Aorta (tissue), 5 donors: ENCODE measurements around the gene ZMIZ1. TPM values are rescaled to one million over a fixed set of nuclear protein-coding genes. Genes with fewer than 3 reads are reported as not detected.

ENCODE experiments used
- ATAC-seq: fragments of 200-7000 bp; cut with Tn5 transposase; one replicate; pipeline ENCODE4 v1.9.1; 2022; ENCODE audit warnings: moderate library complexity; ENCODE audit not compliant: low FRiP score
- DNase-seq, 2 donors: peaks; one replicate each; pipeline ENCODE4 v3.0.0-alpha.2; 2020
- H3K27ac ChIP-seq, 2 donors: one replicate each; pipeline ENCODE4 v1.5.1; 2013; ENCODE audit warnings: low read length in 2 of 2, mild to moderate bottlenecking in 2 of 2, moderate library complexity in 2 of 2, control low read depth in 1 of 2, inconsistent platforms in 1 of 2, low read depth in 1 of 2
- H3K27me3 ChIP-seq, 2 donors: one replicate each; pipeline ENCODE4 v1.6.1; 2013; ENCODE audit warnings: control low read depth in 1 of 2, low read length in 1 of 2, mild to moderate bottlenecking in 1 of 2, moderate library complexity in 1 of 2; ENCODE audit not compliant: insufficient read depth in 2 of 2, control insufficient read depth in 1 of 2
- H3K36me3 ChIP-seq, 2 donors: one replicate each; pipeline ENCODE4 v1.6.1; 2013; ENCODE audit warnings: control low read depth in 1 of 2, low read length in 1 of 2, mild to moderate bottlenecking in 1 of 2; ENCODE audit not compliant: insufficient read depth in 2 of 2, control insufficient read depth in 1 of 2
- H3K4me1 ChIP-seq, 2 donors: one replicate each; pipeline ENCODE4 v1.6.1; 2013; ENCODE audit warnings: low read length in 2 of 2, control low read depth in 1 of 2, mild to moderate bottlenecking in 1 of 2, moderate library complexity in 1 of 2; ENCODE audit not compliant: insufficient read depth in 2 of 2, control insufficient read depth in 1 of 2
- H3K4me3 ChIP-seq, 2 donors: one replicate each; pipeline ENCODE4 v1.5.1; 2013; ENCODE audit warnings: low read length in 2 of 2, control low read depth in 1 of 2, mild to moderate bottlenecking in 1 of 2
- H3K9me3 ChIP-seq: one replicate; pipeline ENCODE4 v1.6.1; 2013; ENCODE audit warnings: mild to moderate bottlenecking, low read length; ENCODE audit not compliant: control insufficient read depth
- WGBS, 2 donors: extraction: QIAGEN DNeasy Blood & Tissue Kit; methylation state at CpG; one replicate each; pipeline ENCODE4 v1.1.7; 2013; 5-methylcytosine and 5-hydroxymethylcytosine counted together
- intact Hi-C, 2 donors: fragments of 100-400 bp; cut with DNase I; formaldehyde crosslinking; loops; one replicate each; pipeline versions ENCODE4 v1.14.2 to v1.15.0; 2022
- polyA plus RNA-seq, 2 donors: library from polyadenylated mRNA; stranded (reverse); fragments of 200-250 nt; gene quantifications; one replicate each; pipeline ENCODE4 v1.2.3, GENCODE V29; 2013
- total RNA-seq, 2 donors: library from RNA; stranded (reverse); fragmentation: NEBNext Ultra II Directional; extraction: Animal tissue kit (Norgen Biotek cat#: 25700); gene quantifications; one replicate each; pipeline ENCODE4 v1.2.1, GENCODE V29; 2021
- donor health status: healthy with polysubstance abuse.
- donor health status: Bipolar disorder and iron deficiency.
- donor health status: DM: no; HTN: no; CAD: no.
- donor health status: DM: no; HTN: no; CAD: no.
- donor health status: DM: yes; HTN: yes; CAD: no.

Gene ZMIZ1
- total and polyA plus RNA-seq, 4 donors: 7.8 to 84.1 (median 28.2) TPM

DNA sequence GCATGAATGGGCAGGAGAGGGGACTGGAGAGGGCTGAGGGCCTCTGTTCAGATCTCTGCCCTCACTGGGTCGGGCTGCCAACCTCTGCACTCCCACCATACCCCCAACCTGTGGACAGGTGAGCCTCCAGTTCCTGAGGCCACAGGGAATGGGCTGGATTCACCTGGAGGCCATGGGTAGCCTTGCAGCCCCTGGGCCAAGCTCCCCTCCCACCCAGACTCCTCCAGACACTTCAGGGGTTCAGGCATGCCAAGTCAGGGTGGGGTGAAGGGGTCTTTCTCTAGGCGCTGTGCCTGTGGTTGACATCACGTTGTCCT, 80.5 kb downstream of the ZMIZ1 start:
- H3K4me3 ChIP-seq: no peak overlapping the region
- H3K27ac ChIP-seq: no peak overlapping the region
- intact Hi-C loops: no loop called here
- H3K36me3 ChIP-seq: no peaks in the 10 kb centered on the region
- H3K27me3 ChIP-seq: no peaks in the 10 kb centered on the region
- H3K4me1 ChIP-seq: peaks cover 0 to 11% of the 10 kb centered on the region in 2 donors
- ATAC-seq (no peak), DNase-seq (no peak)
- H3K9me3 ChIP-seq: no peaks in the 10 kb centered on the region
- 91 to 94% methylated on average over 3 of the region's 3 CpGs for WGBS, 2 donors

DNA sequence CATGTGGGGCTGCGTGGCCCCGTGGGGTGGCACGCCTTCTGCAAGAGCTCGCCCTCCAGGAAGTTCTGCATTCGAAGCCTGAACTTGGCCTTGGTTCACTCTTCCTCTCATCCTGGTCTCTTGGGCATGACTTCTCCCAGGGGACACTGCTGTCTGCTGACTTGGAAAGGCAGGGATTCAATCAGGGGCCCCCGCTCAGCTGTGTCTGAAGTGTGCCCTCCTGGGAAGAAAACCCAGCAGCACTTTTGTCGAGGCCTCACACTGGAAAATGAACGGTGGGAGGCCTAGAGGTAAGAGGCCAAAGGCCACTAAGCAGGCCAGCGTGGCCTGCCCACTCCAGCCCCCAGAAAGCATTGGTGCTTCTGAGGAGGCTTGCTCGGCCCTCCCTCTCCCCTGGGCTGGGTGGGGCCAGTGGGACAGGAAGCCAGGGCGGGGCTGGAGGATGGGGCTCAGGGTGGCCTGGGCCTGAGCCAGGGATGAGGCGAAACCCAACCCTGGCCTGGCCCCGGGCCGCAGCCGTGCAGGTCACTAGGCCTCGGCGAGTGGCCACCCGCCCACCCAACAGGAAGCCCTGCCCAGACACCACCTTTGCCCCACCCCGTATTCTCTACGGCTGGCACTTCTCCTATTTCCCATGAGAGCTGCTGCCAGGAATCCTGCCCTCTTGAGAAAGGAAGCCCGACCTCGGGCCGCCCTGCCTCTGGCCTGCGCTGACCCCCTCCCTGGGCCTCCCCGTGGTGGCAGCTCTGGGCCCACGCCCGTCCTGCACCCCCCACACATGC, 81.1 kb downstream of the ZMIZ1 start:
- WGBS, 2 donors: 69 to 72% methylated on average over 27 of the region's 27 CpGs
- ATAC-seq: peak; percentile 55

DNA sequence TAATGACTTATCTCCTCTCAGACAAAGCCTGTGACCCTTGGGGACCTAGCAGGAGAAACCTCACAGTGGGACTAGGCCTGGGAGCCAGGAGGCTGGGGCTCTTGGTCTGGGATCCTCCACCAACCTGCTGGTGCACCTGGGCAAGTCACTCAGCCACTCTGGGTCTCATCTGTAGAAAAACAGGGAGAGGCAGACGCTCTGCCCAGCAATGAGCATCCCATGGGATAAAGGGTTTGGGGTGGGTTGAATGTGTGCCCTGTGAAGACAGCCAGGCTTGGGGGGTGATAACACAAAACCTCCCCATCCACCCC, 81.6 kb downstream of the ZMIZ1 start:
- H3K27ac ChIP-seq: peak overlapping the region in 1 of 2 donors; percentile 0
- no peak overlapping the region for H3K4me3 ChIP-seq
- intact Hi-C loops: loop anchor here (5.0 kb wide), 3 partner anchors 38 to 78 kb away; no protein-coding TSS in a partner anchor
- 88 to 94% methylated on average over 1 of the region's 1 CpG for WGBS, 2 donors
- no peaks in the 10 kb centered on the region for H3K9me3 ChIP-seq
- H3K27me3 ChIP-seq: no peaks in the 10 kb centered on the region
- H3K4me1 ChIP-seq: peaks cover 0 to 11% of the 10 kb centered on the region in 2 donors
- H3K36me3 ChIP-seq: no peaks in the 10 kb centered on the region
- no peak for DNase-seq
- ATAC-seq: no peak

More for the DNA sequence above, 81.1 kb downstream of the ZMIZ1 start:
- H3K4me3 ChIP-seq: no peak overlapping the region
- peak; percentile 85 to 88 for DNase-seq
- H3K4me1 ChIP-seq: peaks cover 0 to 11% of the 10 kb centered on the region in 2 donors
- H3K36me3 ChIP-seq: no peaks in the 10 kb centered on the region
- peak overlapping the region in 1 of 2 donors; percentile 0 for H3K27ac ChIP-seq
- intact Hi-C loops: loop anchor here (5.0 kb wide), 3 partner anchors 38 to 78 kb away; no protein-coding TSS in a partner anchor
- H3K27me3 ChIP-seq: no peaks in the 10 kb centered on the region
- H3K9me3 ChIP-seq: no peaks in the 10 kb centered on the region

DNA sequence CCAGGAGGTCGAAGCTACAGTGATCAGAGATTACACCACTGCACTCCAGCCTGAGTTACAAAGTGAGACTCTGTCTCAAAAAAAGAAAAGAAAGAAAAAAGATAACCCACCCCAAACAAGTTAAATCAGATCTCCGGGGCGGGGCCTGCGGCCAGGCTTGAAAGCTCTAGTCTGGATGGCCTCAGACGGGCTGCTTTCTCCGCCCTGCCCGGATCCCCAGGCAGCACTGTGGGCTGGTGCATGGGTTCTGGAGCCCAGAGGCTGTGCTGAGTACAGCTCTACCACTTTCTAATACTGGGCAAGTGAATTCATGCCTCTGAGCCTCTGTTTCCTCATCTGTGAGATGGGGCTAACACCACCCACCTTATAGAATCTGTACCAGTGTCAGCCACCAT, 83.7 kb downstream of the ZMIZ1 start:
- WGBS, 2 donors: 93% methylated on average over 7 of the region's 7 CpGs
- intact Hi-C loops: loop anchor here (5.0 kb wide), 3 partner anchors 40 to 80 kb away; no protein-coding TSS in a partner anchor
- Histone ChIP-seq H3K9me3 (no peaks in the 10 kb centered on the region), H3K27ac (peak overlapping the region in 1 of 2 donors; percentile 81), H3K4me1 (peaks cover 0 to 11% of the 10 kb centered on the region in 2 donors), H3K4me3 (no peak overlapping the region), H3K36me3 (no peaks in the 10 kb centered on the region), H3K27me3 (no peaks in the 10 kb centered on the region)
- DNase-seq (no peak), ATAC-seq (no peak)

DNA sequence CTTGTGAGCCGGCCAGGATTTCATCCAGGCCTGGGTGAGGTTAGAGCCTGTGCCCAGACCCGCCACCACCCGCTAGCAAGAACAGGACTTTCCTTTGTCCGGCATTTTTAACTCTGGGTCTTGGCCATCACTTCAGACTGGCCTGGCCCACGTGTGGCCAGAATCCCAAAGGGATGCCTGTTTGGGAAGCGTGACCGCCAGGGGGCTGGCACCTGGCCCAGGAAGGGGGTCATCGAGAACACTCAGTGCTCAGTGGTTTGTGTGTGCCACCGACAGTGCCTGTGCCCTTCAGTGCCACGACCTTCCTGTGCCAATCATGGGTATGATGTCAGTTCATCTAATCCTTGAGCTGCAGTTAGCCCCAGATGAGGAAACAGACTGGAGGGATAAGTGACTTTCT, 85.0 kb downstream of the ZMIZ1 start:
- WGBS, 2 donors: 6 to 9% methylated on average over 10 of the region's 10 CpGs
- peak; percentile 82 to 94 for DNase-seq
- no peak for ATAC-seq

DNA sequence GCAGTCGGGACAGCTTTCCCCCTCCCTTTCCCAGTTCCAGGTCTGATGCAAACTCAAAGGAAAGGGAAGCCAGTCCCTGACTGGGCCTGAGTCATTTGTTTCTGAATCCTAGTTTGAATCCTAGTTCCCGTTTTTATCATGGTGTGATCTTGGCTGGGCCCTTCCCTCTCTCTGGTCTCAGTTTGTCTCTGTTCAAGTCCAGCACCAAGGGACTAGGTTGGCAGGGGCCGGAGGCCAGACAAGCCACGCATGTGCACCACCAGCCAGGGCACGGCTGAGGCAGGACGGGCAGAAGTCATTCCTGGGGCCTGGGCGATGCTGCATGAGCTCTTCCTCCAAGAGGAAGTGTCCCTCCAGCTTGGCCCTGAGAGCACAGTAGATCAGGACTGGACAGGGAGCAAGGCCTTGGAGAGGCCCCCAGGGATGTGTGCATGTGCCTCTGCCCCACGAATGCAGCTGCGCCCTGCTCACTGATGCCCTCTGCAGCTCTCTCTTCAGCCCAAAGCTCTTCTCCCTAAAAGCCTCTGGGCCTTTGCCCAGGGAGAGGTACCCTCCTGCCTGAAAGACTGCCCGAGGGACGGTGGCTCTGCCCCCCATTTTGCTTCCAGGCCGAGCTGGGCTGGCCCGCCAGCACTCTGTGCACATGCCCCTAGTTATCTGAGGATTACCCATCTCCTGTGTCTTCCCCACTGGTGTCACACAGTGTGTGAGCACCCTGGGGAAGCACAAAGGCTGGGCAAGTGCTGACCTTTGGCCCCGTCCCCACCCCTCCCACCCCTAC, 86.7 kb downstream of the ZMIZ1 start:
- Histone ChIP-seq H3K4me3 (no peak overlapping the region), H3K4me1 (peaks cover 0 to 11% of the 10 kb centered on the region in 2 donors), H3K36me3 (no peaks in the 10 kb centered on the region), H3K9me3 (no peaks in the 10 kb centered on the region), H3K27me3 (no peaks in the 10 kb centered on the region), H3K27ac (peak overlapping the region in 1 of 2 donors; percentile 61)
- intact Hi-C loops: loop anchor here in 1 of 2 donors (2.0 kb wide), 1 partner anchor 85 kb away; no protein-coding TSS in a partner anchor
- DNase-seq: peak in 1 of 2 donors; percentile 85
- ATAC-seq: no peak
- 39 to 40% methylated on average over 14 of the region's 14 CpGs for WGBS, 2 donors

More for the DNA sequence above, 85.0 kb downstream of the ZMIZ1 start:
- Histone ChIP-seq H3K36me3 (no peaks in the 10 kb centered on the region), H3K9me3 (no peaks in the 10 kb centered on the region), H3K27me3 (no peaks in the 10 kb centered on the region), H3K27ac (peak overlapping the region in 1 of 2 donors; percentile 81), H3K4me1 (peaks cover 0 to 11% of the 10 kb centered on the region in 2 donors), H3K4me3 (no peak overlapping the region)
- intact Hi-C loops: loop anchor here (2.0 to 5.0 kb wide), 4 partner anchors 41 to 83 kb away; no protein-coding TSS in a partner anchor

DNA sequence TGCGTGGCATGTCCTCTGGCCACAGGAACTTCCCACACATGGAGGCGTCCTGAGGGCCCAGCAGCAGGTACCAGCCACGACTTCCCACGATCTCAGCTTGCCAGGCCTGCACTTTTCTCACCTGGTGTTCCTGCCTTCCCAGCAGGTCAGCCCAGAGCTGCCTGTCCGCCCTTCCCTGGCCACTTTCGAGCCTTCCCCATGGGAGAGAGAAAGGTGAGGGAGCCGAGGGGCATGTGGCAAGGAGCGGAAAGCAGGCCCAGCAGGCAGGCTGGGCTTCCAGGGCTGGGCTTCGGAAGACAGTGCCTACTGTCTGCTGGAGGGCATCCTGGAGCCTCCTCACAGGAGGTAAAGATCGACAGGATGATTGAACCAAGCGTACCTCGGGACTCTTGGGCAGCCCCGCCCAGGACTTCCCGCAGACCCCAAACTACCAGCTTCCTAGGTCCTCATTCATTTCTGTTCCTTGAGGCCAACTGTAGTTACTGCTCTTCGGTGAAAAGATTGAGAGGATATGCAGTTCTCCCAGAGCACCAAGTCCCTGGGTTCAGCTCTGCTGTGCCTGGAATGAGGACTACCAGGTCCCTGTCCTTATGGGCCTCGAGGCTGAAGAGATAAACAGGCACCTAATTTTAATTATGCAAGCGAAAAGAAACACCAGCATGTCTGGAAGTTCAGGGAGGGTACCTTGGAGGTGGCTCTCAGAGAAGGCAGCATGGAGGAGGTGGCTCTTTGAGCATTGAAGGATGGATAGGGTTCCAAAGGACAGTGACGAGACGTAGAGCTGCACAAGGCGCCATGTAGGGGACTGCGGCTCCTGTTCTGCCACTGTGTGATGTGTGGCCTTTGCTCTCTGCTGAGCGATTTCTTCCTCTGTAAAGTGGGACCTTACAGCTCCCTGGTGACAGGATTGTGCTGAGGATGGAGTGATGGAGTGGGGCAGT, 87.8 kb downstream of the ZMIZ1 start:
- Histone ChIP-seq H3K27ac (peak overlapping the region in 1 of 2 donors; percentile 43), H3K4me1 (peaks cover 0 to 11% of the 10 kb centered on the region in 2 donors), H3K36me3 (no peaks in the 10 kb centered on the region), H3K4me3 (no peak overlapping the region), H3K9me3 (no peaks in the 10 kb centered on the region), H3K27me3 (no peaks in the 10 kb centered on the region)
- intact Hi-C loops: no loop called here
- ATAC-seq (no peak), DNase-seq (no peak)
- WGBS, 2 donors: 89 to 92% methylated on average over 21 to 22 of the region's 22 CpGs

DNA sequence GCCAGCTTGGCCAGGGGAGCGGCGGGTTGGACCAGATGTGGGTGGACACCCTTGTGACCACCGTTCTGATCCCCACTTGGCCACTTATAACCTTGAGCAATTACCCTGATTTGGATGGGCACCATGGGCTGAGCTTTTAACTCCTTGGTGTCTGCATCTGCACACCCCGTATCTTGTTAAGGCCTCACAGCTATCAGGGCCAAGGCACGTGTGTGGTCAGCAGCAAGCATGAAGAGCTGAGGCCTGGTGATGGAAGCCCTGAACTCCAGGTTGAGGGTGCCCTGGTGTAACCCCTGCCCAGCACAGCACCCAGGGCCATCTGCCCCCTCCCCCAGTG, 89.2 kb downstream of the ZMIZ1 start:
- Histone ChIP-seq H3K4me1 (peaks cover 0 to 6% of the 10 kb centered on the region in 2 donors), H3K27me3 (no peaks in the 10 kb centered on the region), H3K4me3 (no peak overlapping the region), H3K27ac (peak overlapping the region in 1 of 2 donors; percentile 23), H3K9me3 (no peaks in the 10 kb centered on the region), H3K36me3 (no peaks in the 10 kb centered on the region)
- intact Hi-C loops: no loop called here
- WGBS, 2 donors: 32 to 48% methylated on average over 5 of the region's 5 CpGs
- DNase-seq: no peak
- ATAC-seq: no peak
